PC-3 (cell line): ENCODE results near the gene SIRPB2. TPM values are rescaled to one million over a fixed set of nuclear protein-coding genes. Genes with fewer than 3 reads are reported as not detected.
A peak's percentile ranks its signal among the peaks of the same experiment; 100 is the strongest.

Experiments used
- ATAC-seq: fragments of 200-7000 bp; cut with Tn5 transposase; 2 replicates; pipeline ENCODE4 v1.9.1; 2020; ENCODE audit warnings: mild to moderate bottlenecking, moderate library complexity
- BruUV-seq: library from RNA; stranded (reverse); fragments of 400-500 nt; replicated peaks from 2 replicates; lab custom pipeline; 2021; lab: Mats Ljungman, UMichigan
- CTCF ChIA-PET: fragments of 300-600 bp; sonication (Branson Sonifier 250); formaldehyde crosslinking; loops from one replicate; lab custom pipeline; 2022; ENCODE audit warnings: antibody characterized with exemption; lab: Charles Lee
- POLR2A ChIA-PET: fragments of 300-600 bp; sonication (Branson Sonifier 250); formaldehyde crosslinking; loops from one replicate; lab custom pipeline; 2022; ENCODE audit warnings: antibody characterized with exemption; ENCODE audit not compliant: unreplicated experiment; lab: Charles Lee
- DNase-seq: peaks from one replicate; pipeline ENCODE4 v3.0.0-alpha.2; 2015
- H2AFZ ChIP-seq: fragments of 300-600 bp; sonication (generic); 2 replicates; pipeline ENCODE4 v1.6.0; 2016; ENCODE audit warnings: antibody characterized with exemption, low read length
- H3F3A ChIP-seq: fragments of 300-600 bp; sonication (generic); one replicate; pipeline ENCODE4 v1.6.0; 2017; ENCODE audit warnings: antibody characterized with exemption, low read length, control low read depth, mild to moderate bottlenecking; ENCODE audit not compliant: unreplicated experiment
- H3K27ac ChIP-seq: fragments of 300-600 bp; sonication (generic); 2 replicates; pipeline ENCODE4 v1.5.1; 2016; ENCODE audit warnings: mild to moderate bottlenecking, low read length
- H3K27me3 ChIP-seq: fragments of 300-600 bp; sonication (generic); 2 replicates; pipeline ENCODE4 v1.6.1; 2016; ENCODE audit warnings: low read length, mixed read lengths
- H3K36me3 ChIP-seq: fragments of 300-600 bp; sonication (generic); 2 replicates; pipeline ENCODE4 v1.6.1; 2016; ENCODE audit warnings: low read depth, mixed run types, low read length, mixed read lengths
- H3K4me1 ChIP-seq: fragments of 300-600 bp; sonication (generic); 2 replicates; pipeline ENCODE4 v1.5.1; 2016; ENCODE audit warnings: low read length; ENCODE audit not compliant: insufficient read depth
- H3K4me2 ChIP-seq: fragments of 300-600 bp; sonication (generic); 2 replicates; pipeline ENCODE4 v1.6.0; 2016; ENCODE audit warnings: low read length
- H3K4me3 ChIP-seq: fragments of 300-600 bp; sonication (generic); 2 replicates; pipeline ENCODE4 v1.5.1; 2016; ENCODE audit warnings: mild to moderate bottlenecking, low read length, mixed read lengths
- H3K79me2 ChIP-seq: fragments of 300-600 bp; sonication (generic); 2 replicates; pipeline ENCODE4 v1.6.1; 2017; ENCODE audit warnings: low read length, mixed read lengths
- H3K9ac ChIP-seq: fragments of 300-600 bp; sonication (generic); 2 replicates; pipeline ENCODE4 v1.6.0; 2016; ENCODE audit warnings: mild to moderate bottlenecking, low read length
- H3K9me2 ChIP-seq: fragments of 300-600 bp; sonication (generic); replicated peaks from 2 replicates; pipeline ENCODE4 v1.6.1; 2016; ENCODE audit warnings: mixed run types, low read length, mixed read lengths
- H3K9me3 ChIP-seq: fragments of 300-600 bp; sonication (generic); 2 replicates; pipeline ENCODE4 v1.6.1; 2016; ENCODE audit warnings: low read length, mixed read lengths
- H4K20me1 ChIP-seq: fragments of 300-600 bp; sonication (generic); 2 replicates; pipeline ENCODE4 v1.6.1; 2016; ENCODE audit warnings: low read length, mixed read lengths
- EZH2 ChIP-seq: fragments of 300-600 bp; sonication (generic); IDR thresholded peaks from one replicate; pipeline ENCODE4 v1.6.1; 2017; ENCODE audit warnings: antibody characterized with exemption, mild to moderate bottlenecking, low read length; ENCODE audit not compliant: unreplicated experiment
- EZH2phosphoT487 ChIP-seq: fragments of 300-600 bp; sonication (generic); IDR thresholded peaks from 2 replicates; pipeline ENCODE4 v1.6.1; 2018; ENCODE audit warnings: mild to moderate bottlenecking, antibody characterized with exemption, low read length, borderline replicate concordance
- intact Hi-C: fragments of 100-400 bp; cut with micrococcal nuclease; formaldehyde crosslinking; loops from 2 replicates; pipeline ENCODE4 v1.9.0; 2023
- total RNA-seq: library from RNA; depleted of rRNA; stranded (reverse); fragments of >200 nt; gene quantifications from 2 replicates; pipeline ENCODE4 v1.2.3, GENCODE V29; 2014
- TF ChIP-seq, protein P1 (sequence below): fragments of 300-600 bp; sonication (generic); conservative IDR thresholded peaks from 2 replicates; pipeline ENCODE4 v1.5.1; 2017; ENCODE audit warnings: antibody characterized with exemption, low read depth, mild to moderate bottlenecking, low read length

SIRPB2 gene
- total RNA-seq, 1 experiment from 2014 or later: 2.1 TPM

DNA sequence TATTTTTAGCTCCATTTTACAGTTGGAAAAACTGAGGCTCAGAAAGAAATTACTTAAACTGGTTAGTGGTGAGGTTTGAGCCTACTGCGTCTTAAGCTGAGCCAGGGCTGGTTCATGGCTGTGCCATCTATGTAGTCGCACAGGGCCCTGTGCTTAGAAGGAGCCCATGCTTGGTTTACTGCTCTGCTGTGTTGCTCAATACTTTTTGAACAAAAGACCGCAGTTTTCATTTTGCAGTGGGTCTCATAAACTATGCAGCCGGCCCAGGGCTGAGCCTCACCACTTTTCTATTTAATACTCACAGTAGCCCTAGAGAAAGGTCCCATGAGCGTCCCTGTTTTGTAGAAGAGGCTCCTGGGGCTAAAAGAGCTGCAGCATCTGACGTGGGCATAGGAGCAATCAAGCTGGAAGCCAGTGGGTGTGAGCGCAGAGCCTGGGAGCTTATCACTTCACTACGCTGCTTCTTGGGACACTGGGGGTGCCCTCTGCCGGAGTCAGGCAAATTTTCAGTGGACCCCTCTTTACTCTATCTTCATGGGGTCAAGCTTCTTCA is 501 bp downstream of the SIRPB2 start:
- Histone ChIP-seq H3F3A (no peaks in the 10 kb centered on the region), H3K4me3 (no peak overlapping the region), H3K79me2 (no peaks in the 10 kb centered on the region), H3K4me2 (no peak overlapping the region), H3K36me3 (no peaks in the 10 kb centered on the region), H3K9ac (no peak overlapping the region), H3K27me3 (no peaks in the 10 kb centered on the region), H3K4me1 (peaks cover 33% of the 10 kb centered on the region), H3K9me3 (no peaks in the 10 kb centered on the region), H2AFZ (no peak overlapping the region), H3K9me2 (no peaks in the 10 kb centered on the region), H3K27ac (peak overlapping the region; percentile 45; the same call in 1 of the 2 replicates), H4K20me1 (no peaks in the 10 kb centered on the region)
- intact Hi-C loops: no loop called here
- CTCF ChIA-PET: interaction anchor here (1.0 to 1.3 kb wide), 2 partner anchors 12 to 13 kb away, joined by 3 to 6 read pairs; no protein-coding TSS in a partner anchor
- no TSS peak for BruUV-seq
- POLR2A ChIA-PET: no interaction called here
- ATAC-seq: no peak
- TF ChIP-seq, protein P1, sequence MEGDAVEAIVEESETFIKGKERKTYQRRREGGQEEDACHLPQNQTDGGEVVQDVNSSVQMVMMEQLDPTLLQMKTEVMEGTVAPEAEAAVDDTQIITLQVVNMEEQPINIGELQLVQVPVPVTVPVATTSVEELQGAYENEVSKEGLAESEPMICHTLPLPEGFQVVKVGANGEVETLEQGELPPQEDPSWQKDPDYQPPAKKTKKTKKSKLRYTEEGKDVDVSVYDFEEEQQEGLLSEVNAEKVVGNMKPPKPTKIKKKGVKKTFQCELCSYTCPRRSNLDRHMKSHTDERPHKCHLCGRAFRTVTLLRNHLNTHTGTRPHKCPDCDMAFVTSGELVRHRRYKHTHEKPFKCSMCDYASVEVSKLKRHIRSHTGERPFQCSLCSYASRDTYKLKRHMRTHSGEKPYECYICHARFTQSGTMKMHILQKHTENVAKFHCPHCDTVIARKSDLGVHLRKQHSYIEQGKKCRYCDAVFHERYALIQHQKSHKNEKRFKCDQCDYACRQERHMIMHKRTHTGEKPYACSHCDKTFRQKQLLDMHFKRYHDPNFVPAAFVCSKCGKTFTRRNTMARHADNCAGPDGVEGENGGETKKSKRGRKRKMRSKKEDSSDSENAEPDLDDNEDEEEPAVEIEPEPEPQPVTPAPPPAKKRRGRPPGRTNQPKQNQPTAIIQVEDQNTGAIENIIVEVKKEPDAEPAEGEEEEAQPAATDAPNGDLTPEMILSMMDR: no peak
- TF ChIP-seq EZH2: no peak
- TF ChIP-seq EZH2phosphoT487: no peak
- DNase-seq: no peak

- Histone ChIP-seq H3K9me2 (no peaks in the 10 kb centered on the region), H3K27ac (peak overlapping the region; percentile 45), H3K27me3 (no peaks in the 10 kb centered on the region), H3K4me3 (0 out of 2 replicates have a peak overlapping the region, but pooled peaks have one; percentile 2), H3K9ac (no peak overlapping the region), H4K20me1 (no peaks in the 10 kb centered on the region), H3F3A (peaks cover under 1% of the 10 kb centered on the region), H3K4me2 (peak overlapping the region; percentile 28), H2AFZ (peak overlapping the region; percentile 16; the same call in 1 of the 2 replicates), H3K36me3 (no peaks in the 10 kb centered on the region), H3K79me2 (no peaks in the 10 kb centered on the region), H3K9me3 (no peaks in the 10 kb centered on the region), H3K4me1 (peaks cover 39% of the 10 kb centered on the region)
- POLR2A ChIA-PET: interaction anchor here (0.6 kb wide), 1 partner anchor 19 kb away, joined by 5 read pairs; no protein-coding TSS in a partner anchor
- no TSS peak for BruUV-seq
- intact Hi-C loops: no loop called here
- CTCF ChIA-PET: interaction anchor here (1.0 to 1.3 kb wide), 2 partner anchors 11 to 14 kb away, joined by 3 to 6 read pairs; no protein-coding TSS in a partner anchor
- ATAC-seq (peak; percentile 78), DNase-seq (peak; percentile 82)
- no peak for TF ChIP-seq EZH2phosphoT487
- TF ChIP-seq, protein P1: no peak
- TF ChIP-seq EZH2: no peak
Observed at GRCh38 chr20:1489764-1490436, 1.3 kb downstream of the SIRPB2 start.
